Endothelial cell of umbilical vein (primary cell): ENCODE results near the gene LPCAT3. TPM values are rescaled to one million over a fixed set of nuclear protein-coding genes. Genes with fewer than 3 reads are reported as not detected.
"Not testable (repeated sequence)": the region's sequence is repeated elsewhere in the genome, so short reads cannot be mapped to it uniquely, and the experiment has no call there.

ENCODE experiments used
- BruUV-seq: library from RNA; stranded (reverse); fragments of 400-500 nt; replicated peaks from 2 replicates; lab custom pipeline; 2021; lab: Mats Ljungman, UMichigan
- CTCF ChIA-PET: fragments of 300-600, 350-600 bp; sonication (Branson Sonifier 250); formaldehyde crosslinking; loops from one replicate; lab custom pipeline; 2021; ENCODE audit warnings: antibody characterized with exemption, inconsistent platforms; lab: Charles Lee
- POLR2A ChIA-PET: fragments of 300-600, 350-600 bp; sonication (Branson Sonifier 250); formaldehyde crosslinking; loops from one replicate; lab custom pipeline; 2021; ENCODE audit warnings: antibody characterized with exemption, inconsistent platforms; lab: Charles Lee
- DNase-seq: peaks from one replicate; pipeline ENCODE4 v3.0.0-alpha.2; 2011; ENCODE audit warnings: low read depth, low spot score
- FAIRE-seq: peaks from 2 replicates; lab custom pipeline; 2011; peaks lifted over from hg19 to GRCh38; lab: Jason Lieb, UNC
- H2AFZ ChIP-seq: 2 replicates; pipeline ENCODE4 v1.6.0; 2012; ENCODE audit warnings: low read depth, low read length, control low read depth, inconsistent platforms
- H3K27ac ChIP-seq: 2 replicates; pipeline ENCODE4 v1.5.1; 2011; ENCODE audit warnings: low read depth, mild to moderate bottlenecking, control low read depth, low read length, moderate library complexity; ENCODE audit not compliant: insufficient read depth
- H3K27me3 ChIP-seq, 2 experiments: 2 replicates each; pipeline versions ENCODE4 v1.6.0 to v1.6.1; 2011; ENCODE audit warnings: low read length in 2 of 2, mixed read lengths in 1 of 2; ENCODE audit not compliant: control insufficient read depth in 2 of 2, insufficient read depth in 2 of 2
- H3K36me3 ChIP-seq, 2 experiments: 2 replicates in 1 of 2; 3 replicates in 1 of 2; pipeline ENCODE4 v1.5.1; 2011; ENCODE audit warnings: low read length in 2 of 2, mild to moderate bottlenecking in 1 of 2, moderate library complexity in 1 of 2; ENCODE audit not compliant: control insufficient read depth in 2 of 2, insufficient read depth in 2 of 2; ENCODE audit errors: extremely low read depth in 1 of 2
- H3K4me1 ChIP-seq: 3 replicates; pipeline ENCODE4 v1.5.1; 2011; ENCODE audit warnings: mild to moderate bottlenecking, low read length; ENCODE audit not compliant: control insufficient read depth, insufficient read depth; ENCODE audit errors: extremely low read depth
- H3K4me2 ChIP-seq: 2 replicates; pipeline ENCODE4 v1.6.1; 2011; ENCODE audit warnings: low read length, control low read depth, mixed read lengths; ENCODE audit not compliant: insufficient read depth
- H3K4me3 ChIP-seq, 3 experiments: fragments of 200-600 bp in 1 of 3; sonication (generic), shearing (Covaris generic) in 1 of 3; replicated peaks in 1 of 3; 2 replicates each; pipeline ENCODE4 v1.5.1; 2011 to 2016; ENCODE audit warnings: control low read depth in 3 of 3, low read length in 3 of 3, mild to moderate bottlenecking in 2 of 3, inconsistent platforms in 1 of 3, low read depth in 1 of 3, moderate library complexity in 1 of 3; ENCODE audit not compliant: insufficient read depth in 1 of 3
- H3K79me2 ChIP-seq: 2 replicates; pipeline ENCODE4 v1.6.0; 2012; ENCODE audit warnings: low read length, inconsistent platforms; ENCODE audit not compliant: control insufficient read depth, insufficient read depth
- H3K9ac ChIP-seq: replicated peaks from 2 replicates; pipeline ENCODE3; 2011; ENCODE audit warnings: low read length, control low read depth; ENCODE audit not compliant: insufficient read depth; ENCODE audit errors: extremely low read depth
- H3K9me1 ChIP-seq: replicated peaks from 3 replicates; pipeline ENCODE4 v1.6.0; 2011; ENCODE audit warnings: mild to moderate bottlenecking, low read length; ENCODE audit not compliant: control insufficient read depth, insufficient read depth; ENCODE audit errors: extremely low read depth
- H3K9me3 ChIP-seq: replicated peaks from 2 replicates; pipeline ENCODE4 v1.5.1; 2012; ENCODE audit warnings: low read length, inconsistent platforms; ENCODE audit not compliant: control insufficient read depth, insufficient read depth
- H4K20me1 ChIP-seq: replicated peaks from 2 replicates; pipeline ENCODE3; 2011; ENCODE audit warnings: mild to moderate bottlenecking, low read length; ENCODE audit not compliant: control insufficient read depth, insufficient read depth; ENCODE audit errors: extremely low read depth
- CTCF ChIP-seq, 2 donors: IDR thresholded peaks; 1 replicate in 1 of 2; 2 replicates in 1 of 2; pipeline ENCODE4 v1.5.1; 2011; ENCODE audit warnings: low read length in 2 of 2, mild to moderate bottlenecking in 2 of 2, moderate library complexity in 2 of 2, control low read depth in 1 of 2, inconsistent platforms in 1 of 2, low read depth in 1 of 2; ENCODE audit not compliant: insufficient read depth in 1 of 2; ENCODE audit errors: extremely low read depth in 1 of 2
- EZH2 ChIP-seq: IDR thresholded peaks from 2 replicates; pipeline ENCODE4 v1.6.1; 2012; ENCODE audit warnings: borderline replicate concordance, low read depth, mild to moderate bottlenecking, moderate library complexity, low read length, inconsistent platforms; ENCODE audit not compliant: severe bottlenecking
- FOS ChIP-seq: IDR thresholded peaks from 2 replicates; pipeline ENCODE4 v1.6.1; 2011; ENCODE audit warnings: mild to moderate bottlenecking, low read length, moderate library complexity, borderline replicate concordance; ENCODE audit not compliant: insufficient read depth
- GATA2 ChIP-seq: IDR thresholded peaks from 2 replicates; pipeline ENCODE4 v1.7.0; 2011; ENCODE audit warnings: low read depth, mild to moderate bottlenecking, moderate library complexity, mixed read lengths, low read length; ENCODE audit not compliant: insufficient read length, insufficient read depth
- JUN ChIP-seq: IDR thresholded peaks from 2 replicates; pipeline ENCODE4 v1.6.1; 2011; ENCODE audit warnings: borderline replicate concordance, low read depth; ENCODE audit not compliant: insufficient read length, insufficient read depth
- MAX ChIP-seq: IDR thresholded peaks from 2 replicates; pipeline ENCODE4 v1.6.1; 2011; ENCODE audit not compliant: insufficient read depth, insufficient read length
- MYC ChIP-seq: IDR thresholded peaks from one replicate; pipeline ENCODE4 v1.6.1; 2011; ENCODE audit warnings: mild to moderate bottlenecking, low read depth, low read length
- POLR2AphosphoS5 ChIP-seq: IDR thresholded peaks from 2 replicates; pipeline ENCODE4 v1.6.1; 2012; ENCODE audit warnings: low read depth, mild to moderate bottlenecking, control low read depth, low read length, moderate library complexity; ENCODE audit not compliant: insufficient read depth
- dilution Hi-C: fragments of 300-500 bp; cut with MboI; formaldehyde crosslinking; loops from one replicate; pipeline ENCODE4 v1.15.0; 2019; ENCODE audit warnings: low sequenced_read_pairs; ENCODE audit not compliant: extremely low pct_ligation_motif_present
- intact Hi-C: fragments of 100-400 bp; cut with micrococcal nuclease; formaldehyde crosslinking; loops from one replicate; pipeline ENCODE4 v1.10.0; 2022
- polyA plus RNA-seq, 4 experiments: library from polyadenylated mRNA; depleted of rRNA in 3 of 4; stranded (reverse) in 3 of 4; unstranded in 1 of 4; fragments of >200 nt; gene quantifications; 2 replicates each; pipeline versions ENCODE4 v1.2.1 to v1.2.3, GENCODE V29; 2011 to 2012; ENCODE audit warnings: missing spikeins in 1 of 4
- total RNA-seq: library from RNA; stranded (reverse); gene quantifications from 2 replicates; pipeline ENCODE4 v1.2.3, GENCODE V29; 2021

The LPCAT3 gene
- total and polyA plus RNA-seq, 2 donors (not counting 3 experiments of a cell fraction or from before 2014, with no cell fraction given) = 29.5 to 36.0 TPM

GRCh38 chr12:7054925-7055324 lies 36.6 kb upstream of the LPCAT3 start:
- TF ChIP-seq CTCF (IDR thresholded peaks at IDR 0.05; ENCODE audit: extremely low read depth in 1 of 2, insufficient read depth in 1 of 2, low read depth in 1 of 2, low read length in 2 of 2) = no peak
- TF ChIP-seq MAX = no peak
- no peak for TF ChIP-seq GATA2
- TF ChIP-seq POLR2AphosphoS5 = no peak
- no peak for TF ChIP-seq MYC
- no peak for TF ChIP-seq FOS
- TF ChIP-seq JUN = no peak
- TF ChIP-seq EZH2 = no peak
- FAIRE-seq (no peak), DNase-seq (no peak)
- H3K27me3 ChIP-seq = peaks cover 23 to 28% of the 10 kb centered on the region in 2 experiments
- ChIA-PET CTCF (no interaction called here), POLR2A (no interaction called here)
- no peak overlapping the region for H3K4me3 ChIP-seq
- intact Hi-C loops (no loop called here), dilution Hi-C loops (no loop called here)
- no peak overlapping the region for H2AFZ ChIP-seq
- H3K27ac ChIP-seq = no peak overlapping the region
- no TSS peak for BruUV-seq
- no peak overlapping the region for H3K9ac ChIP-seq
- H3K36me3 ChIP-seq = no peaks in the 10 kb centered on the region
- no peaks in the 10 kb centered on the region for H3K4me1 ChIP-seq
- no peaks in the 10 kb centered on the region for H3K79me2 ChIP-seq
- H3K9me3 ChIP-seq = no peaks in the 10 kb centered on the region
- H3K9me1 ChIP-seq = no peaks in the 10 kb centered on the region
- H4K20me1 ChIP-seq = no peaks in the 10 kb centered on the region
- H3K4me2 ChIP-seq = no peak overlapping the region

- H3K79me2 ChIP-seq, H3K9me3 ChIP-seq, dilution Hi-C loops, H3K4me3 ChIP-seq, H3K9ac ChIP-seq, FAIRE-seq, POLR2A ChIA-PET, H4K20me1 ChIP-seq, H3K4me2 ChIP-seq, H3K4me1 ChIP-seq, H2AFZ ChIP-seq, DNase-seq, H3K27ac ChIP-seq, BruUV-seq, intact Hi-C loops, H3K9me1 ChIP-seq, H3K36me3 ChIP-seq: not testable (repeated sequence)
- CTCF ChIA-PET = interaction anchor here (1.6 to 1.8 kb wide), 2 partner anchors 11 to 13 kb away, joined by 4 read pairs; partner anchors contain the start of gene C1S
- H3K27me3 ChIP-seq = peaks cover 10% of the 10 kb centered on the region in 2 experiments
Observed at GRCh38 chr12:7049973-7050372, 31.7 kb upstream of the LPCAT3 start.

GRCh38 chr12:7049445-7049951 lies 31.2 kb upstream of the LPCAT3 start:
- DNase-seq, H3K9me1 ChIP-seq, H3K79me2 ChIP-seq, H3K9ac ChIP-seq, H3K4me3 ChIP-seq, H3K4me1 ChIP-seq, H3K9me3 ChIP-seq, H3K27ac ChIP-seq, POLR2A ChIA-PET, dilution Hi-C loops, FAIRE-seq, BruUV-seq, H3K4me2 ChIP-seq, H3K36me3 ChIP-seq, H4K20me1 ChIP-seq, intact Hi-C loops, H2AFZ ChIP-seq: not testable (repeated sequence)
- CTCF ChIA-PET = interaction anchor here (1.6 to 1.8 kb wide), 2 partner anchors 11 to 14 kb away, joined by 4 read pairs; partner anchors contain the start of gene C1S
- H3K27me3 ChIP-seq = peaks cover 10% of the 10 kb centered on the region in 2 experiments
